DMS79 (cell line): ENCODE results near the gene BANP.
A peak's percentile ranks its signal among the peaks of the same experiment; 100 is the strongest.
"Not testable (repeated sequence)": the region's sequence is repeated elsewhere in the genome, so short reads cannot be mapped to it uniquely, and the experiment has no call there.

Experiments used
- DNase-seq: peaks from one replicate; lab custom pipeline; 2025; lab: John Stamatoyannopoulos, UW

BANP gene, protein sequence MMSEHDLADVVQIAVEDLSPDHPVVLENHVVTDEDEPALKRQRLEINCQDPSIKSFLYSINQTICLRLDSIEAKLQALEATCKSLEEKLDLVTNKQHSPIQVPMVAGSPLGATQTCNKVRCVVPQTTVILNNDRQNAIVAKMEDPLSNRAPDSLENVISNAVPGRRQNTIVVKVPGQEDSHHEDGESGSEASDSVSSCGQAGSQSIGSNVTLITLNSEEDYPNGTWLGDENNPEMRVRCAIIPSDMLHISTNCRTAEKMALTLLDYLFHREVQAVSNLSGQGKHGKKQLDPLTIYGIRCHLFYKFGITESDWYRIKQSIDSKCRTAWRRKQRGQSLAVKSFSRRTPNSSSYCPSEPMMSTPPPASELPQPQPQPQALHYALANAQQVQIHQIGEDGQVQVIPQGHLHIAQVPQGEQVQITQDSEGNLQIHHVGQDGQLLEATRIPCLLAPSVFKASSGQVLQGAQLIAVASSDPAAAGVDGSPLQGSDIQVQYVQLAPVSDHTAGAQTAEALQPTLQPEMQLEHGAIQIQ

DNA sequence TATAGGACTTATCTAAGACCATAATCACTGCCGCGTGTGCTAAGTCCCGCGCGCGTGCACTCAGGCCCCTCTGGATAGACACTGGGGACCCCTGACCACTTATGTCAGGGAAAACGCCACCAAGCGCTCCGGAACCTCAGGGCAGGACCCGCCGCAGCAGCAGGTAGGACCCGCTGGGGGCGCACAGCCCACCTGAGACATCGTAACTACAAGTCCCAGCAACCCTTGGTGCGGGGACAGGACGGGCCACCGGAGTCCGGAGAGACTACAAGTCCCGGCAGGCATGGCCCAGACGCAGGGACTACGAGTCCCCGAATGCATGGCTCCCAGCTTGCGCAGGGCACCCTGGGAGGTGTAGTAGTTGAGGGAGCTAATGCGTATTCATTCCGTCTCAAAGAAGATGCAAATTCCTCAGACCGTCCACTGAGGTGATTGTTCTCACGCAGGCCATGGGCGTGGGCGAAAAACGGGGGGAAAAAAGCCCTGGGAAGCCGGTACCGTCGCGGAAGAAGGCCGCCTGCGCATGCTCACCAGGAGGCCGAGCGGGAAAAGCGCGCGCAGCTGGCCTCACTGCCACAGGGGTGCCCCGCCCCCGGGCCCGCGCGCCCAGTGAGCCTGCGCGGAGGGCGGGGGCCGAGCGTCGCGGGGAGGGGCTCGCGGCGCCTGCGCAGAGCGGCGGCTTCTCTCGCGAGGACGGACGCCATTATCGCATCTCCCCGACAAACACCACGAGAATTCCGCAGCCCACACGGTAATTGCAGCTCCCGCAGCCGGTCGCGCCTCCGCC is at the start of gene BANP:
BANP (plus strand) TSS at position 670 of the 787 bp plus-strand sequence. CDS start 23,682 bp downstream, outside the sequence.
- DNase-seq: peak; percentile 80

DNA sequence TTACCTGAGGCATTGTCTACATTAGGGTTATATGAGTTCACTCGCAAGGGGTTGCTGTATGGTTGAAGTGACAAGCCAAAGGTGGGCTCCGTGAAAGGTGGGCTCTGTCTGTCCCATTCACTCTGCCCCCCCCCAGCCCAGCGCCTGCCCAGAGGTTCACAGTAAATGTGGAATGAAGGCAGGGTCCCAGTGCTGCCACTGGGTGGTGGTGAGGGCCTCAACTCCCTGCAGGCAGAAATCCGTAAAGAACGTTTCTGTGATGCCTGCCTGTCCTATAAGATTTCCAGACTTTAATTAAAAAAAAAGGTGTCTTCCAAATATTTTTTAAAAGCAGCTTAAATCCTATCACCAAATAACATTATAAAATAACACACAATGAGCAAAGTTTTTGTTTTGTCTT is 46.3 kb upstream of the BANP start:
- not testable (repeated sequence) for DNase-seq

DNA sequence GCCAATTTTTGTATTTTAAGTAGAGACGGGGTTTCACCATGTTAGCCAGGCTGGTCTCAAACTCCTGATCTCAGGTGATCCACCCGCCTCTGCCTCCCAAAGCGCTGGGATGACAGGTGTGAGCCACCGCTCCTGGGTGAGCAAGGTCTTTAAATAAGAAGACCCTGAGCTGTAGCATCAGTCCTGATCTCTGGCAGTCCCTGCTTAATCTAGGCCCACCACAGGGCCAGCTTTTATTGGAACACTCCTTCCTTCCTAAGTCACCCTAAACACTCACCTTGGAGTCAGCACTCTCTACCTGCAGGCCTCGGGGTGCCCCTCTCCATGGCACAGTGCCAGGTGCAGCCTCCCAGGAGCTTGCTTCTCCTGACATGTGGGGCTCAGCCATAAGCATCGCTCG is 45.7 kb upstream of the BANP start:
- DNase-seq: not testable (repeated sequence)

DNA sequence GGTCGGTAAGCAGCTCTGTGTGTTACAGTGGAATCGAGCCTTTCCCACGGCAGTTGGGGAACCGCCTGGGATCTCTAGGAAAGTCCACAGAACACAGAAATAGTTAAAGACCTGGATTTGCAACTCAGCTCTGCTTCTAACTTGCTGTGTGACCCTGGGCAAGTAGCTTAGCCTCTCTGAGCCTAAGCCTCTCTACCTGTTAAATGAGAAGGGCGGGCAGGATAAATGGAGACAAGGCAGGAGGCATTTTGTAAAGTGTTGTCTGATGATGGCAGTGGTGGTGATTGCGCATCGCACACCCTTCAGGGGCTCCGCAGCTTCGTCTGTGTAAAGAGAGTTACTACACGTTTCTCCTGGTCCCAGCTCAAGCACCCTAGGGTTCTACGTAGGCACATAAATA is 43.1 kb upstream of the BANP start:
- DNase-seq: not testable (repeated sequence)

DNA sequence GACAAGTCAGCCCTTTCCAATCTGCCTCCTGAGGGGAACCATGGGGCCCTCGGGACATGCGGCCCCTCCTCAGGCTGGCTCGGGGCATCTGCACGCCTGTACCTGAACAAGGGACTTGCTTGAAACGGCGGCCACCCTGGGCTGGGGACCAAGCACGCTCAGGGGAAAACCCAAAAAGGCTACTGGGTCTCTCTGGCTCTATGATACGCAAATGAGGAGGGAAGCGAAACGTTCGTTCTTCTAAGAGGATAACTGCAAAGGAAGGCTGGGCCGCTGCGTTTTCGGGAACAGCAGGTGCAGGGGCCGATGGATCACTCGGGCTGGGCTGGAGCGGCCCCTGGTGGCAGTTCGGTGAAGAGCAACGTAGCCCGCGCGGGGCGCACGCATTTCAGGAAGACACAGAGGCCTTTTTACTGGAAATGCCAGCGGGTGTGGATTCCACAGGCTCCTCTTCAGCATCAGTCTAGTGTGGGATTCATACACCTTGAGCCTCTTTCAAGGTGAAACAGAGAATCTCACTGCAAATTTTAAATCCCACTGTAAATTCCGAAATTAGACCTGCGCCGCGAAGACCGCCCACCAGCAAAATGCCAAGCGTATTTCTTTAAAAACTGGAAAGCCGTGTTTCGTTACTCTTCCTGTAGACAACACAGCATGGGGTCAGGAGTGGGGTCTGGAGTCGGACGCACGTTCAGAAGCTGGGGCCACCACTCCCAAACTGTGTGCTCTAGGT is 41.9 kb upstream of the BANP start:
- not testable (repeated sequence) for DNase-seq

DNA sequence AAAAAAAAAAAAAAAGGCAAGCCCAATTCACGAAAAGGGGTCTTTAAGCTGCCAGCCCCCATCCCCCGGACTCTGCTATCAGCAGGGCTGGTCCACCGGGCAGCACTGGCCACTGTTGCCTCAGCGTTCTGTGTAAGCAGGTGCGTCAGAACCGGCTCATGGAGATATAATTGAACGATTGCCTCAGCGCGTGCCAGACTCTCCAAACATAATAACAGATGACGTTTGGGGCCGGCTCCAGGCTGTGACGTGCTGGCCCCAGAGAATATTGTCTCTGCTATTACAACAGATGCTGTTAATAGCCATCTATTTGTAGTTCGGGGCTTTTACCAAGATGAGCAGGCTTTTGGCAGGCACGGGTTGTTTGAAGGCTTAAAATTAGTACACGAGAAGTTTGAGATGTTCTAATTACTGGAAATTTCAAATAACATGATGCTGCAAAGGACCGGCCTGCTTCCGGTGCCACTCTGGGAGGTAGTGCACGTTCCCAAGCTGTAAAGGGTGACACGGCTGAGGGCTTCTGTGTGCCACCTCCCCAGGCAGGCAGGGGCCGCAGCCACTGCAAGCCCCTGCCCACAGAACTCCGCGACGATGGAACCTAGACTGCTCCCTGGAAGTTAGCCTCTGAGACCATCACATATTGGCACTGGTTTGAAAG is 40.0 kb upstream of the BANP start:
- DNase-seq: peak; percentile 8

DNA sequence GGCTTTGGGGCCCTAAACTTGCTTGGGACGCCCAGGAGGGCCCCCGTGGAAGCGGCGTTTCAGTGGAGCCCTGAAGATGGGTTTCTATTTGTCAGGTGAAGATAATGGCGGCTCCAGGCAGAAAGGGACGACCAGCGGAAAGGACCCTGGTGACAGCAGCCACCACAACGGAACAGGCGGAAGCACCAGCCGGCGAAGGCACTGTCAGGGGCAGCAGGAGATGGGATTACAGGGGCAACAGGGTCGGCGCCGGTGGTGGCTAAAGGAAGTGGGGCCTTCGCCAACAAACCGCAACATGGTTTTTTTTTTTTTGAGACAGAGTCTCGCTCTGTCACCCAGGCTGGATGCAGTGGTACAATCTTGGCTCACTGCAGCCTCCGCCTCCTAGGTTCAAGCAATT is 38.5 kb upstream of the BANP start:
- DNase-seq: not testable (repeated sequence)

DNA sequence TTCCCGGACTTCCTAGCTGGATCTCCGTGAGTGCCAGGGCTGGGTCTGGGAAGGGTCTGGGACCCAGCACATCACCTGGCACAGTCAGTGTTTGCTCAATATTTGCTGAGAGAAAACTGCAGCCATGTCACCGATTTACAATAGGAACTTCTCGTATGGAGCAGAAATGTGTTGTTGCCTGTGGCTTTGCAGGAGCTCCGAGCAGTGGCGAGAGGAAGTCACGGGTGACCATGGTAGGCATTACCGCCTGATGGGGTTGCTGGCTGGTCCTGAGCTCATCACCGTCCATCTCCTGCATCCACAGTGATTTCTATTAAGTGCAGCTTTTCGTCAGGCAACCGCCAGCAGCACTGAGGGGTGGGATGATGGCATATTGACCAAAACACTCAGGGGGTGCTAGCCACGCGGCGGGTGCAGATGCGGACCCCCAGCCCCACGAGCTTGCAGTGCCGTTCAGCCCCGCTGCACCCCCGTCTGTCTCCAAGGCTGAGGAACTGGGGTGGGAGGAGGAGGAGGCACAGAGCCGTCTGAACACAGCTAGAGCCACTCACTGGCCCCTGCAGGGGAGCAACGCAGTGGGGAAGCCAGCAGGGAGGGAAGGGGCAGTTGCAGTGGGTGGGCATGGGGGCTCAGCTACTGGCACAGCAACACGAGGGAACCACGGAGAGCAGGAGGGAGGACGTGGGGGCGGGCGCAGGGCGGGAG is 37.1 kb upstream of the BANP start:
- DNase-seq: not testable (repeated sequence)

DNA sequence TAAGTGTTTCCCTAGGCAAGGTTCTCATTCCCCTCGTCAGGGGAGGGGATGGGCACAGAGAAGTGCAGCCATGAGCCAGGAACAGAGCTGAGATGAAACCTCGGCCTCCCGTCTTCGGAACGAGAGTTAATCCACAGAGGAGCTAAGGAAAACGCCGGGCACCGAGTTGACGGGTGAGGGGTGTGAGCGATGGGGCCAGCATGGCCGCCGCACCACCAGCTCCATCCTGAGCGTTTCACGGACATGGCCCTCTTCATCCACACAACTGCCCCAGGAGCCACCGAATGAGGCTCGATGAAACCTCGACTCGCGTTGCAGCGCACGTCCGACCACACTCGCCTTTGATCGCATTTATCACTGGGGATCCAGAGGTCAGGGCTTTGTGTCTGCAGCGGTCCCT is 36.4 kb upstream of the BANP start:
- DNase-seq: no peak

DNA sequence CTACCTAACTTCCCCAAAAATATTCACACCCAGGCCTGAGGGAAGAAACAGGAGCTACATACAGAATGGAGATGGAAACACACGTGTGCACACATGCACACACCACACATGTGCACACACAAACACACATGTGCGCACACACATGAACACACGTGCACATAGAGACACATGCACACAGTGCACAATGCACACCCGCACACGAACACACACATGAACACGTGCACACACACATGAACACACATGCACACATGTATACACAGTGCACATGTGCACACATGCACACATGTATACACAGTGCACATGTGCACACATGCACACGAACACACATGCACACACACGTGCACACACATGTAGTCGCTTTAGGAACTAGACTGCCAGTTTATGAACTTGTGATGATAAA is 33.7 kb upstream of the BANP start:
- DNase-seq: no peak

DNA sequence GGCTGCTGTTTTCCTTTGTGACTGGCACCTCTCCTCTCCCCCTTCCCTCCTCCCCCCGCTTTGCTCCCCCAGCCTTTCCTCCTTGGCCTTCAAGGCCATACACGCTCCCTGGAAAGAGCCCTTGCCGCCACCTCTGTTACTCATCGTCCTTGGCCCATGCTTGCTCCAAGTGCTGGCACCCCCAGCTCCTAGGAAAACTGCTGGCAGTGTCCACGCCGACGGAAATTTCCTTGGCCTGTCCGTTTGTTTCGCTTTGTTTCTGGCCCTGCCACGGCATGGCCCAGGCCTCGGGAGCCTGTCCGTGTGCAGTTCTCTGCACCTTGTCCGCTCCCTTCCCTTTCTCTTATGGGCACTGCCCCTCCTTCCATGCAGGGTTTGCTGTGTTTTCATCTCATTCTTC is 32.9 kb upstream of the BANP start:
- DNase-seq: no peak

DNA sequence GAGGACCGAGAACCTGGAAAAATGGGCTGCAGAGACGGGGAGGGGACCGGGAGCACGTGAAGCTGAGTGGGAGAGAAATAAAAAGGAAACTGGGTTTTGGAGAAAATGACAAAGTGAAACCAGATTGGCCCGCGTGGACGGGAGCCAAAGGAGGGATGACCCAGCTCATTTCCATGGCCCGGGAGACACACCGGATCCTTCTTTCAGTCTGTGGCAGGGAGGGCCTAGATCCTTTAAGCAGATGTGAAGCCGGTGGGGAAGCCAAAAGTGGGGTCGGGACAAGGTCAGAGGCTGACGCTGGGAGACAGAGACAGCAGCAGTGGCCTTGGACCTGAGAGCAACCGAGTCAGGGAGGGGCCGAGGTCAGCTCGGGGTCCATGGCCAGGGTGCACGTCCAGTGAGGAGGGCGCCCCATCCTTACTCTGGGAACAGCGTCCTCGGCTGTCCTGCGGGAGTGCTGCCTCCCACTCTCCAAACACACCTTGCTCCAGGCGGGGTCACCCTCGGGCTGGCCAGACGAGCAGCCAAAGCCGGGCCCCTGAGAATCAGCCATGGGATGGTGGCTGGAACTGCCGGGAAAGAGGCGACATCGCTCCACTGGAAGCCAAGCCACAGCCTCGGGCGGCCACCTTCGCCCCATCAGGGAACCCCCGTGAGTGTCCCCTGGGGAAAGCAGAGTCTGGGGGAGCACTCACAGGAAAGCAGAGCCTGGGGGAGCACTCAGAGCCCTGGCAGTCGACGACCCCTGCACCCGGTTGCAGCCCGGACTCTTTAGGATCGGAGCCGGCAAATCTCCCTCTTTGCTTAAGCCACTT is 32.2 kb upstream of the BANP start:
- no peak for DNase-seq

DNA sequence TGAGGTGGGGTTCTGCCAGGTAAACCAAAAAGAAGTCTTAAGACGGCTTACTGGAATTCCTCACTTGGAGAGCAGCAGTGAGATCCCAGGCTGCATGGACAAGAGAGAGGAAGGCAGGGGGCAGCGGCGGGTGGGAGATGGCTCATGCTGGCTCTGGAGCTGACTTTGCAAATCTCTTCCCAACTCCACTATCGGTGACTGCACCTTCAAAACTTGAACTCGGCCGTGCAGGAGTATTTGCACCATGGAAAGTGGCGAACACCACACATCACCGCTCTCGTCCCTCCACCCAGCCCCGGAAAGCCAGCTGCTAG is 31.6 kb upstream of the BANP start:
- no peak for DNase-seq

DNA sequence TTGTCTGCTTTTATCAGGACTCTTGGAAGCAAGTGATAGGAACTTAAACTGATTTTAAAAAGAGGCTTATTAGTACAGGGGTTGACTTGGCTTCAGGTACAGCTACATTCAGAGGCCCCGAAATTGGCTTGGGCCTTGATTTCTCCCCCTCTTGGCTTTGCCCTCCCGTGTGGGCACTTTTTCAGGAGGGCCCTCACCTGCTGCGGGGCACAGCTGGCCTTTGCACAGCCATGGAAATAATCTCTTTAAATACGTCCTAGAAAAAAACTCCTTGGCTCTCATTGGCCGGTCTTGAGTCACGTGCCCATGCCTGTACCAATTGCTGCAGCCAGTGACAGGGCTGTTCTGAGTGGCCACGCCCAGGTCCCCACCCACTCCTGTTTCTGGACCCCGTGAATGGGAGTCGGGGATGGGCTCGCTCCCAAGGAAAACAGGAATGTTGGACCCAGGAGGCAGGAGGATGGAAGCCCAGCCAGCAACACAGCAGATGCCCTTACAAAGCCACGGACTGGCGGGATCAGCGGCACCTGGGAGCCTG is 29.9 kb upstream of the BANP start:
- no peak for DNase-seq

DNA sequence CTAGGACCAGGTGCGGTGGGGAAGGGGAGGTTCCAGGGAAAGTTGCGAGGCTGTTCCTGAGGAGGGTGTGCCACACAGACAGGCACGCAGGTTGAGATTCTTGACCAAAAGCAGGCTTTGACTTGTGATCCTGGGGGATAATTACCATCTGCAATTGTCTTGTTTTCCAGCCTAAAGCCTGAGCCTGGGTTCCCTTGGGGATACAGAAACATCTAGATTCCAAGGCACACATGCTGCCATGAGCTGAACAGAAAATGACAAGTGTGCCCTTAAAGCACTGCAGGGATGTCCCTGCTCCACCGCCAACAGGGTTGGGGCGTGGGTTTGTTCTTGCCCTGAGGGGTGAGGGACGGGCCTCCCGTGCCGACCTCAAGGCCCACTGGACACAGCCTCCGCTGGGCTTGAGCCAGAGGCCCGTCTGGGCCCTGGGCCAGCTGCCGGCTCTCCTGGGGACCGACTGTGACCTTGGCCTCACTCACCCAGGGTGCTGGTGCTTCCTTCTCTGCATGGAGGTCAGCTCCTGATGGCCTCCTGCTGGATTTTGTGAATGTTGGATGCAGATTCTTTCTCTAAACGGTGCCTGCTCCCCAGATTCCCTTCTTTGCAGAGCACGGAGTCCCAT is 28.9 kb upstream of the BANP start:
- DNase-seq: no peak

DNA sequence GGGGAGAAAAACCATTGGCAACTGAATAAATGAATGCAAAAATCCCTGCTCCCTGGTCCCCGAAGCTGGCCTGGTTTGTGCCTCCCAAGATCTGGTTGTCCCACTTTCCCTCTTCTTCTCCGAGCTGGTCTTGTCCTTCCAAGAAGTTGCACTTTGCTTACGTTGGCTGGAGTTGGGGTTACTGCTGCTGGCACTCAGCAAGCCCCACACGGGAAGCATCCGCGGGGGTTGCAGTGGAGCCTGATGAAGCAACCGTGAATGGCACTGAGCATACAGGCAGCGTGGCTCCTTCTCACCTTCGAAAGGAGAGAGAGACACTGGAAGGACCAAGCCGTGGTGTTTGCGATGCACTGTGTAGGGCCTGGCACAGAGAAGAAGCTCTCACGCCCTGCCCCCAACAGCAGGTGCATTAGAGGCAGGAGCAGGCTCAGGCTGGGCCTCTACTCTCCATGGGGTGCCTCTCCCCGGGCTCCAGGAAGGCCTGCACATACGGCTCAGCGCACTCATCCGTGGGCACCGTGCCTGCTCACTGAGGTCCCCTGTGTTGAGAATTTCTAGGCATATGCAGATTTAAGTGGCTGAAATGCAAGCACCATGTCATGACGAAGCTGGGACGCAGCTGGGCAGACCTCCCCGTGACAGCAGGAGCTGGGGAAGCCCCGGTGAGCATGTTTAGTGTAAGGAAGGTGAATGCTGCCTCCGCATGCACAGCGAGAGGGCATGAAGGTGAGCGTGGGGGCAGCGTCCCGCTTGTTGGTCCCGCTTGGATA is 27.0 kb upstream of the BANP start:
- DNase-seq: peak; percentile 79

DNA sequence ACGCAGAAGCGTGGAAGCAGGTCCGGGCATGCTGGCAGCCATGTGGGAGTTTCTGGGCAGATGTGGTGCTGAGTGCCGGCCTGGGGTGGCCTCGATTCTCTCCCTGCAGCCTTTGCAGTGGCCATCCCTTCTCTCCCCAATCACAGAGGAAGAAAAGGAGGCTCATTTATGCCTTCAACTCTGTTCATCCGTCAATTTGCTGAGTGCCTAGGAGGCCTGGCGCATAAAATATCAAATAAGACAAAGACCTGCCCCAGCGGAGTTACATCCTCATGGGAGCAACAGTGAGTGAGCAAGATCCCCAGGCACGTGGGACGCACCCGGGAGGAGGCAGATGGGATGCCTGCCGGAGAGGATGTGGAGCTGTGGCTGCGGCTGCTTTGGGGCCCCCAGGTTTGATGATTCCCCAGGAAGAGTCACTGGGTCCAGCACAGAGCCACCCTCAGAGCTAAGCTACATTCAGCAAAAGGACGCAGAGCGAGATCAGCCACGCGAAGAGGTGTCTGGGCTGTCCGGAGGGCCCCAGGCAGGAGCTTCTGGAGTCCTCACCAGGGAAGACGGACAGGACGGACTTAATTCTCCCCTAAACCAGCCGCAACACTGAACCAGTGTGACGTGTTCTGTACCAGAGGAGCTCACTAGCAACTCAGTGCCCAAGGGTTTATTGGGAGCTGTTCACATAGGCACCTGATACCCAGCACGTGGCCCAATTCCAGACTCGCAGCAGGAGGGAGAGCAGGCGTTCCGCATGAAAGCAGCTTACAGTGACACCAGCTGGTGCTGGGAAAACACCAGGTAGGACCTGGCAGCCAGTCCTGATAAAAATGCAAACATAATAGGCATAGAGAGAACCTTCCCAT is 26.2 kb upstream of the BANP start:
- peak; percentile 77 for DNase-seq
